CD4-positive, alpha-beta T cell treated with Interleukin-21 for 1 hour (primary cell): ENCODE results near the gene TEX13D.
"Not testable (repeated sequence)": the region's sequence is repeated elsewhere in the genome, so short reads cannot be mapped to it uniquely, and the experiment has no call there.

Experiments used
- DNase-seq: peaks from one replicate; pipeline ENCODE4 v3.0.0-alpha.2; 2020

The TEX13D gene

GRCh38 chrX:124332481-124333424 lies at the start of gene TEX13D:
TEX13D (plus strand) TSS chrX:124332660; CDS start chrX:124332918, 258 bp downstream.
- DNase-seq: no peak

- DNase-seq: no peak
Observed at GRCh38 chrX:124289443-124289842, 43.0 kb upstream of the TEX13D start.

GRCh38 chrX:124293810-124294209 lies 38.6 kb upstream of the TEX13D start:
- DNase-seq: no peak

- not testable (repeated sequence) for DNase-seq
Observed at GRCh38 chrX:124299323-124299722, 33.1 kb upstream of the TEX13D start.

GRCh38 chrX:124300405-124300804 lies 32.1 kb upstream of the TEX13D start:
- peak; percentile 46 for DNase-seq

- no peak for DNase-seq
Observed at GRCh38 chrX:124307253-124307907, 25.1 kb upstream of the TEX13D start.

GRCh38 chrX:124325732-124326131 lies 6.7 kb upstream of the TEX13D start:
- no peak for DNase-seq

GRCh38 chrX:124328765-124329164 lies 3.7 kb upstream of the TEX13D start:
- DNase-seq: no peak

- DNase-seq: no peak
Observed at GRCh38 chrX:124333862-124334261, 1.4 kb downstream of the TEX13D start.

- DNase-seq: not testable (repeated sequence)
Observed at GRCh38 chrX:124334555-124334954, 2.1 kb downstream of the TEX13D start.

GRCh38 chrX:124335598-124335997 lies 3.1 kb downstream of the TEX13D start:
- DNase-seq: no peak

- no peak for DNase-seq
Observed at GRCh38 chrX:124337916-124338315, 5.5 kb downstream of the TEX13D start.

GRCh38 chrX:124338733-124339514 lies 6.5 kb downstream of the TEX13D start:
- peak; percentile 61 for DNase-seq

GRCh38 chrX:124341396-124342132 lies 9.1 kb downstream of the TEX13D start:
- no peak for DNase-seq

- peak; percentile 58 for DNase-seq
Observed at GRCh38 chrX:124342174-124342867, 9.9 kb downstream of the TEX13D start.

GRCh38 chrX:124343016-124343415 lies 10.6 kb downstream of the TEX13D start:
- DNase-seq: peak; percentile 47

GRCh38 chrX:124344246-124344645 lies 11.8 kb downstream of the TEX13D start:
- no peak for DNase-seq

GRCh38 chrX:124346117-124346876 lies 13.8 kb downstream of the TEX13D start, which contains the start of gene SH2D1A:
SH2D1A (plus strand) TSS chrX:124346563; CDS start chrX:124346643, 80 bp downstream.
- DNase-seq: peak; percentile 61

GRCh38 chrX:124346877-124347241 lies 14.4 kb downstream of the TEX13D start:
- no peak for DNase-seq

- peak; percentile 44 for DNase-seq
Observed at GRCh38 chrX:124347242-124347641, 14.8 kb downstream of the TEX13D start.

- no peak for DNase-seq
Observed at GRCh38 chrX:124348182-124348581, 15.7 kb downstream of the TEX13D start.
